H1 (cell line): ENCODE measurements around the gene RADIL. TPM values are rescaled to one million over a fixed set of nuclear protein-coding genes. Genes with fewer than 3 reads are reported as not detected.

Experiments used
- CBX5 ChIP-seq: fragments of 300-800, 300-1000 bp; sonication (generic); IDR thresholded peaks from 2 replicates; pipeline ENCODE4 v1.7.1; 2016; ENCODE audit warnings: antibody characterized with exemption, low read length, low read depth
- CTCF ChIP-seq, 3 experiments: IDR thresholded peaks; 1 replicate in 2 of 3; 2 replicates in 1 of 3; pipeline versions ENCODE4 v1.5.1 to v1.6.1; 2011; ENCODE audit warnings: low read length in 3 of 3, mild to moderate bottlenecking in 3 of 3, inconsistent platforms in 2 of 3, low read depth in 1 of 3, moderate library complexity in 1 of 3; ENCODE audit not compliant: insufficient read depth in 1 of 3; ENCODE audit errors: control extremely low read depth in 1 of 3
- RBBP5 ChIP-seq: IDR thresholded peaks from 2 replicates; pipeline ENCODE4 v1.7.1; 2012; ENCODE audit warnings: low read depth, mild to moderate bottlenecking, inconsistent platforms, low read length, moderate library complexity, borderline replicate concordance
- RXRA ChIP-seq: IDR thresholded peaks from 2 replicates; pipeline ENCODE4 v1.6.1; 2011; ENCODE audit warnings: low read depth, mild to moderate bottlenecking, low read length, moderate library complexity; ENCODE audit not compliant: insufficient read depth
- YY1 ChIP-seq: IDR thresholded peaks from 2 replicates; pipeline ENCODE4 v1.6.1; 2011; ENCODE audit warnings: low read depth, mild to moderate bottlenecking, low read length
- microRNA-seq, 2 experiments: library from miRNA; unstranded; fragments of <30 nt; microRNA quantifications; one replicate each; pipeline versions ENCODE4 to v1.2.0, GENCODE V29; 2016 to 2020; ENCODE audit warnings: borderline microRNAs expressed in 2 of 2, borderline number of aligned reads in 2 of 2, borderline replicate concordance in 1 of 2
- polyA plus RNA-seq, 7 experiments: library from polyadenylated mRNA; depleted of rRNA in 3 of 7; stranded (reverse) in 5 of 7; unstranded in 2 of 7; fragments of >200 nt in 5 of 7; fragments of 200-250 nt in 2 of 7; gene quantifications; 1 replicate in 5 of 7; 2 replicates in 1 of 7; 4 replicates in 1 of 7; pipeline versions ENCODE4 v1.2.1 to v1.2.3, GENCODE V29; 2011 to 2013; ENCODE audit warnings: missing spikeins in 2 of 7, mixed read lengths in 2 of 7
- small RNA-seq: library from polyadenylated mRNA; stranded (forward); fragments of <200 nt; extraction: miRNeasy Mini kit (QIAGEN cat#:217004); gene quantifications from one replicate; pipeline ENCODE3, GENCODE V24; 2013; ENCODE audit not compliant: insufficient read depth
- total RNA-seq: library from RNA; stranded (reverse); fragmentation: NEBNext Ultra II Directional; extraction: Animal tissue kit (Norgen Biotek cat#: 25700); gene quantifications from 2 replicates; pipeline ENCODE4 v1.2.1, GENCODE V29; 2021

RADIL gene
- total and polyA plus RNA-seq, 2 of the 8 experiments (the other 6 are each of a cell fraction or from before 2014, with no cell fraction given), result 5.0 to 5.4 TPM

DNA sequence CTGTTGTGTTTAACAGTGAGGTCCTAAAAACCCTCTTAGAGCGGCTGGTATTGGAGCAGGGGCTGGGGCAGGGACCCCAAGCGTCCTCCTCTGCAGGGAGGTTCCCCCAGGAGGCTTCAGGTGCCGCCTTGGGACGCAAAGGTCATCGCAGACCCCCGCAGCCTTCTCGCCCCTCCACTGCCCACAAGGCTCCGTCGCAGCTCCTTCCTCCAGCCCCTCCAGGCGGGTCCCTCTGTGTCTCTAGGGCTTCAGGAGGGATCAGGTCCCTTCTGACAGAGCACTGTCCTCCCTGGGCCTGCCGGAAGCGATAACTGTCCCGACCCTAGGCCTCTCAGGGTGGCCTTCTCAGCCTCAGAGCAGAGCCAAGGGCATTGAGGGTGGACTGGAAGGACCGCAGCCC lies 134.2 kb downstream of the RADIL start (continued):
- TF ChIP-seq RBBP5 (no peak), RXRA (no peak), CTCF (IDR thresholded peaks at IDR 0.05; ENCODE audit: control extremely low read depth in 1 of 3, insufficient read depth in 1 of 3, low read depth in 1 of 3, low read length in 3 of 3) (no peak), CBX5 (no peak), YY1 (no peak)
- TF ChIP-seq, all 59 proteins: peak for 0

Small RNA genes within 50 kb of the gene (microRNA-seq; reads per million reads assigned to microRNA genes)
- 0 reads per million in 2 experiments for gene MIR4656

Small RNA genes within 50 kb of the gene (small RNA-seq; reads per million reads assigned to genes)
- not detected for gene MIR4656
- gene RF00019, result not detected

Other genes starting within 250 kb of the RADIL start
- gene FOXK1, start 201.4 kb downstream of the RADIL start, total RNA-seq, result 8.5 and 8.6 TPM in 2 replicates
- gene FOXK1, start 201.4 kb downstream of the RADIL start, polyA plus RNA-seq (2011; rRNA removed), result 2.0 and 2.5 TPM in 2 replicates
- 21.9 and 24.7 TPM in 2 replicates for gene AP5Z1, start 108.1 kb downstream of the RADIL start, total RNA-seq
- gene AP5Z1, start 108.1 kb downstream of the RADIL start, polyA plus RNA-seq (2011; rRNA removed), result 24.0 and 34.3 TPM in 2 replicates
- gene PAPOLB, start 21.7 kb downstream of the RADIL start, total RNA-seq, result 0.11 and 0.15 TPM in 2 replicates
- gene PAPOLB, start 21.7 kb downstream of the RADIL start, polyA plus RNA-seq (2011; rRNA removed), result 0.02 TPM in 1 of 2 replicates, not detected in the other
- gene MMD2, start 75.5 kb upstream of the RADIL start, total RNA-seq, result not detected in 2 replicates
- gene MMD2, start 75.5 kb upstream of the RADIL start, polyA plus RNA-seq (2011; rRNA removed), result 0.08 and 0.14 TPM in 2 replicates
- gene RBAK, start 162.1 kb upstream of the RADIL start, total RNA-seq, result 16.1 and 18.2 TPM in 2 replicates
- 1.3 and 1.9 TPM in 2 replicates for gene RBAK, start 162.1 kb upstream of the RADIL start, polyA plus RNA-seq (2011; rRNA removed)